Endothelial cell of umbilical vein (primary cell): Measurements from ENCODE around the gene KCTD2. TPM values are rescaled to one million over a fixed set of nuclear protein-coding genes. Genes with fewer than 3 reads are reported as not detected.
A peak's percentile ranks its signal among the peaks of the same experiment; 100 is the strongest.

Experiments
- BruUV-seq: library from RNA; stranded (reverse); fragments of 400-500 nt; replicated peaks from 2 replicates; lab custom pipeline; 2021; lab: Mats Ljungman, UMichigan
- CTCF ChIA-PET: fragments of 300-600, 350-600 bp; sonication (Branson Sonifier 250); formaldehyde crosslinking; loops from one replicate; lab custom pipeline; 2021; ENCODE audit warnings: antibody characterized with exemption, inconsistent platforms; lab: Charles Lee
- POLR2A ChIA-PET: fragments of 300-600, 350-600 bp; sonication (Branson Sonifier 250); formaldehyde crosslinking; loops from one replicate; lab custom pipeline; 2021; ENCODE audit warnings: antibody characterized with exemption, inconsistent platforms; lab: Charles Lee
- DNase-seq: peaks from one replicate; pipeline ENCODE4 v3.0.0-alpha.2; 2011; ENCODE audit warnings: low read depth, low spot score
- FAIRE-seq: peaks from 2 replicates; lab custom pipeline; 2011; peaks lifted over from hg19 to GRCh38; lab: Jason Lieb, UNC
- H2AFZ ChIP-seq: 2 replicates; pipeline ENCODE4 v1.6.0; 2012; ENCODE audit warnings: low read depth, low read length, control low read depth, inconsistent platforms
- H3K27ac ChIP-seq: 2 replicates; pipeline ENCODE4 v1.5.1; 2011; ENCODE audit warnings: low read depth, mild to moderate bottlenecking, control low read depth, low read length, moderate library complexity; ENCODE audit not compliant: insufficient read depth
- H3K27me3 ChIP-seq, 2 experiments: 2 replicates each; pipeline versions ENCODE4 v1.6.0 to v1.6.1; 2011; ENCODE audit warnings: low read length in 2 of 2, mixed read lengths in 1 of 2; ENCODE audit not compliant: control insufficient read depth in 2 of 2, insufficient read depth in 2 of 2
- H3K36me3 ChIP-seq, 2 experiments: 2 replicates in 1 of 2; 3 replicates in 1 of 2; pipeline ENCODE4 v1.5.1; 2011; ENCODE audit warnings: low read length in 2 of 2, mild to moderate bottlenecking in 1 of 2, moderate library complexity in 1 of 2; ENCODE audit not compliant: control insufficient read depth in 2 of 2, insufficient read depth in 2 of 2; ENCODE audit errors: extremely low read depth in 1 of 2
- H3K4me1 ChIP-seq: 3 replicates; pipeline ENCODE4 v1.5.1; 2011; ENCODE audit warnings: mild to moderate bottlenecking, low read length; ENCODE audit not compliant: control insufficient read depth, insufficient read depth; ENCODE audit errors: extremely low read depth
- H3K4me2 ChIP-seq: 2 replicates; pipeline ENCODE4 v1.6.1; 2011; ENCODE audit warnings: low read length, control low read depth, mixed read lengths; ENCODE audit not compliant: insufficient read depth
- H3K4me3 ChIP-seq, 3 experiments: fragments of 200-600 bp in 1 of 3; sonication (generic), shearing (Covaris generic) in 1 of 3; replicated peaks in 1 of 3; 2 replicates each; pipeline ENCODE4 v1.5.1; 2011 to 2016; ENCODE audit warnings: control low read depth in 3 of 3, low read length in 3 of 3, mild to moderate bottlenecking in 2 of 3, inconsistent platforms in 1 of 3, low read depth in 1 of 3, moderate library complexity in 1 of 3; ENCODE audit not compliant: insufficient read depth in 1 of 3
- H3K79me2 ChIP-seq: 2 replicates; pipeline ENCODE4 v1.6.0; 2012; ENCODE audit warnings: low read length, inconsistent platforms; ENCODE audit not compliant: control insufficient read depth, insufficient read depth
- H3K9ac ChIP-seq: replicated peaks from 2 replicates; pipeline ENCODE3; 2011; ENCODE audit warnings: low read length, control low read depth; ENCODE audit not compliant: insufficient read depth; ENCODE audit errors: extremely low read depth
- H3K9me1 ChIP-seq: replicated peaks from 3 replicates; pipeline ENCODE4 v1.6.0; 2011; ENCODE audit warnings: mild to moderate bottlenecking, low read length; ENCODE audit not compliant: control insufficient read depth, insufficient read depth; ENCODE audit errors: extremely low read depth
- H3K9me3 ChIP-seq: replicated peaks from 2 replicates; pipeline ENCODE4 v1.5.1; 2012; ENCODE audit warnings: low read length, inconsistent platforms; ENCODE audit not compliant: control insufficient read depth, insufficient read depth
- H4K20me1 ChIP-seq: replicated peaks from 2 replicates; pipeline ENCODE3; 2011; ENCODE audit warnings: mild to moderate bottlenecking, low read length; ENCODE audit not compliant: control insufficient read depth, insufficient read depth; ENCODE audit errors: extremely low read depth
- EZH2 ChIP-seq: IDR thresholded peaks from 2 replicates; pipeline ENCODE4 v1.6.1; 2012; ENCODE audit warnings: borderline replicate concordance, low read depth, mild to moderate bottlenecking, moderate library complexity, low read length, inconsistent platforms; ENCODE audit not compliant: severe bottlenecking
- FOS ChIP-seq: IDR thresholded peaks from 2 replicates; pipeline ENCODE4 v1.6.1; 2011; ENCODE audit warnings: mild to moderate bottlenecking, low read length, moderate library complexity, borderline replicate concordance; ENCODE audit not compliant: insufficient read depth
- JUN ChIP-seq: IDR thresholded peaks from 2 replicates; pipeline ENCODE4 v1.6.1; 2011; ENCODE audit warnings: borderline replicate concordance, low read depth; ENCODE audit not compliant: insufficient read length, insufficient read depth
- MYC ChIP-seq: IDR thresholded peaks from one replicate; pipeline ENCODE4 v1.6.1; 2011; ENCODE audit warnings: mild to moderate bottlenecking, low read depth, low read length
- POLR2A ChIP-seq: IDR thresholded peaks from 2 replicates; pipeline ENCODE4 v1.6.1; 2012; ENCODE audit warnings: low read depth, mild to moderate bottlenecking, control low read depth, low read length
- POLR2AphosphoS5 ChIP-seq: IDR thresholded peaks from 2 replicates; pipeline ENCODE4 v1.6.1; 2012; ENCODE audit warnings: low read depth, mild to moderate bottlenecking, control low read depth, low read length, moderate library complexity; ENCODE audit not compliant: insufficient read depth
- dilution Hi-C: fragments of 300-500 bp; cut with MboI; formaldehyde crosslinking; loops from one replicate; pipeline ENCODE4 v1.15.0; 2019; ENCODE audit warnings: low sequenced_read_pairs; ENCODE audit not compliant: extremely low pct_ligation_motif_present
- intact Hi-C: fragments of 100-400 bp; cut with micrococcal nuclease; formaldehyde crosslinking; loops from one replicate; pipeline ENCODE4 v1.10.0; 2022
- polyA plus RNA-seq, 4 experiments: library from polyadenylated mRNA; depleted of rRNA in 3 of 4; stranded (reverse) in 3 of 4; unstranded in 1 of 4; fragments of >200 nt; gene quantifications; 2 replicates each; pipeline versions ENCODE4 v1.2.1 to v1.2.3, GENCODE V29; 2011 to 2012; ENCODE audit warnings: missing spikeins in 1 of 4
- total RNA-seq: library from RNA; stranded (reverse); gene quantifications from 2 replicates; pipeline ENCODE4 v1.2.3, GENCODE V29; 2021
- TF ChIP-seq, protein P1 (sequence below), 2 donors: IDR thresholded peaks; 1 replicate in 1 of 2; 2 replicates in 1 of 2; pipeline ENCODE4 v1.5.1; 2011; ENCODE audit warnings: low read length in 2 of 2, mild to moderate bottlenecking in 2 of 2, moderate library complexity in 2 of 2, control low read depth in 1 of 2, inconsistent platforms in 1 of 2, low read depth in 1 of 2; ENCODE audit not compliant: insufficient read depth in 1 of 2; ENCODE audit errors: extremely low read depth in 1 of 2

The KCTD2 gene
- total and polyA plus RNA-seq, 2 donors (not counting 3 experiments of a cell fraction or from before 2014, with no cell fraction given) = 23.2 to 24.8 TPM

DNA sequence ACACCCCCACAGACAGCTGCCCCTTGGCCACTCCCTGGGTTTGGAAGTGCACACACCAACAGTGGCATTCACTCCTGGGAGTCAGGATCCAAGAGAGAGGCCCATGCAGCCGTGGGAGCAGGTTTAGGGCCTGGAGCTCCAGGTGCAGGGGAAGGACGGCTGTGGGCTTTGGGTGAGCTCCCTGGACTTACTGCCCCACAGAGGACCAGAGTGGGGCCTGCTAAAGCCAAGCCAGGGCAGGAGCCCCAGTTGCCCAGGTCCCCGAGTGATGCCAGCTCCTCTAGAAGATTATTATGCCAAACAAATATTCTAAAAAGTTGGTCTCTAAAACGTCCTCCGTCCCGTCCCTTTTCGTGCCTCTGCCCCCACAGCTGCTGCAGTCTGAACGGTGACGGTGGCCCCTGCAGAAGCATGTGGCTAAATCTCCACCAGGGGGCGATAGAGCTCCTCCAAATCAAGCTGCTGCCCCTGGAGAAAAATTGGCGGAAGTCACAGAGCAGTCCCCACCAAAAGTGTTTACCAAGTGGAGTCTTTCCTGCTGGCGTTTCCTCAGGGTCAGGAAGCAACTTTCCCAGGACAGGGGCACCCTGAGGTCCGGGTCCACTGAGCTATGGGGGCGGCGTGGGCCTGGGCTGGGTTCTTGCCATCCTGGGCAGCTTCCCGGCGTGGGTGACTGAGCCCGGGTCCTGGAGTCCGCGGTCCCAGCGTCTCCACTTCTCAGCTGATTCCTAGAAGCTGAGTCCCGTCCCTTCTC is 67.0 kb downstream of the KCTD2 start:
- Histone ChIP-seq H3K9ac (peak overlapping the region; percentile 42), H3K9me1 (no peaks in the 10 kb centered on the region), H3K79me2 (no peaks in the 10 kb centered on the region), H3K36me3 (peaks cover 0 to 3% of the 10 kb centered on the region in 2 experiments), H3K4me2 (peak overlapping the region; percentile 68), H3K4me3 (peak overlapping the region; percentile 19 to 47 (median 45)), H3K4me1 (peaks cover 11% of the 10 kb centered on the region), H2AFZ (peak overlapping the region; percentile 88), H3K27ac (peak overlapping the region; percentile 44), H3K27me3 (no peaks in the 10 kb centered on the region), H3K9me3 (no peaks in the 10 kb centered on the region), H4K20me1 (no peaks in the 10 kb centered on the region)
- dilution Hi-C loops (no loop called here), intact Hi-C loops (loop anchor here (1.0 kb wide), 7 partner anchors 10 to 298 kb away; partner anchors contain the start of genes JPT1, NT5C and NUP85)
- FAIRE-seq (peak; percentile 97), DNase-seq (peak; percentile 85)
- ChIA-PET CTCF (interaction anchor here (0.7 to 5.5 kb wide), 60 partner anchors 9 to 326 kb away, joined by 3 to 257 read pairs (median 6); partner anchors contain the start of genes CDR2L, MIF4GD, MRPL58 and NT5C), POLR2A (interaction anchor here (1.0 to 1.5 kb wide), 6 partner anchors 10 to 88 kb away, joined by 3 to 12 read pairs (median 6); partner anchors contain the start of genes JPT1 and NT5C)
- TF ChIP-seq MYC (no peak), FOS (no peak), EZH2 (no peak), JUN (no peak), POLR2AphosphoS5 (peak; percentile 65), POLR2A (peak; percentile 42)
- TF ChIP-seq, protein P1, sequence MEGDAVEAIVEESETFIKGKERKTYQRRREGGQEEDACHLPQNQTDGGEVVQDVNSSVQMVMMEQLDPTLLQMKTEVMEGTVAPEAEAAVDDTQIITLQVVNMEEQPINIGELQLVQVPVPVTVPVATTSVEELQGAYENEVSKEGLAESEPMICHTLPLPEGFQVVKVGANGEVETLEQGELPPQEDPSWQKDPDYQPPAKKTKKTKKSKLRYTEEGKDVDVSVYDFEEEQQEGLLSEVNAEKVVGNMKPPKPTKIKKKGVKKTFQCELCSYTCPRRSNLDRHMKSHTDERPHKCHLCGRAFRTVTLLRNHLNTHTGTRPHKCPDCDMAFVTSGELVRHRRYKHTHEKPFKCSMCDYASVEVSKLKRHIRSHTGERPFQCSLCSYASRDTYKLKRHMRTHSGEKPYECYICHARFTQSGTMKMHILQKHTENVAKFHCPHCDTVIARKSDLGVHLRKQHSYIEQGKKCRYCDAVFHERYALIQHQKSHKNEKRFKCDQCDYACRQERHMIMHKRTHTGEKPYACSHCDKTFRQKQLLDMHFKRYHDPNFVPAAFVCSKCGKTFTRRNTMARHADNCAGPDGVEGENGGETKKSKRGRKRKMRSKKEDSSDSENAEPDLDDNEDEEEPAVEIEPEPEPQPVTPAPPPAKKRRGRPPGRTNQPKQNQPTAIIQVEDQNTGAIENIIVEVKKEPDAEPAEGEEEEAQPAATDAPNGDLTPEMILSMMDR (IDR thresholded peaks at IDR 0.05; ENCODE audit: extremely low read depth in 1 of 2, insufficient read depth in 1 of 2, low read depth in 1 of 2, low read length in 2 of 2) = peak; percentile 87 to 91
- no TSS peak for BruUV-seq
